Measurements from ENCODE around the gene EVX2. TPM values are rescaled to one million over a fixed set of nuclear protein-coding genes. Genes with fewer than 3 reads are reported as not detected.
A peak's percentile ranks its signal among the peaks of the same experiment; 100 is the strongest.

The EVX2 gene
- polyA plus RNA-seq (2014; cell fraction: cytosol; rRNA removed) = 0.05 TPM in 1 of 2 replicates, not detected in the other
- polyA plus RNA-seq (2014; cell fraction: nucleus; rRNA removed) = 0.27 TPM in 1 of 2 replicates, not detected in the other

DNA sequence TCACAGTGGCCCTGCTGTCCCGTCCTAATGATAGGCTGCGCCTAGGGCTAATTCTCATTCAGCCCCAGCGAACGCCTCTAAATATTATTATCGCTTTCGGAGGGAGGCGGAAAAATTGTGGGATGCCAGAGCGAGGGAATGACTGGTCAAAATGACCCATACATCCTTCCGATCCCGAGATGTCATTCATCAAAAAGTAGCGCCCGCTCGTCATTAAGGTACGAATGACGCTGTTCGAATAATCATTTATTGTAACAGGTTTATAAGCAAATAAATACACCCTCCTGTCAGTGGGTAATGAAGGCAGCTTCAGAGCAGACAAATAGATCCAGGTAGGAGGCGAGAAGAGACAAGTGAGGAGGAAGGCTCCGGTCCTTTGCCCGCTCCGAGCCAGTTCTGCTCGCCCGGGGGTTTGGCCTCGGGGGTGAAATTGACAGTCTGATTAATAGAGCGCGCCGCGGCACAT is at the start of gene EVX2:
Gene EVX2, minus strand, starts transcription at position 167 of the 466 bp plus-strand sequence. CDS start 186 bp downstream, outside the sequence.
- no peak for DNase-seq (ENCODE audit: low spot score)

- no peak for DNase-seq (ENCODE audit: low spot score)
Observed at GRCh38 chr2:176133389-176133788, 49.6 kb upstream of the EVX2 start.

GRCh38 chr2:176132205-176133171 is 48.7 kb upstream of the EVX2 start:
- DNase-seq (ENCODE audit: low spot score) = no peak

DNA sequence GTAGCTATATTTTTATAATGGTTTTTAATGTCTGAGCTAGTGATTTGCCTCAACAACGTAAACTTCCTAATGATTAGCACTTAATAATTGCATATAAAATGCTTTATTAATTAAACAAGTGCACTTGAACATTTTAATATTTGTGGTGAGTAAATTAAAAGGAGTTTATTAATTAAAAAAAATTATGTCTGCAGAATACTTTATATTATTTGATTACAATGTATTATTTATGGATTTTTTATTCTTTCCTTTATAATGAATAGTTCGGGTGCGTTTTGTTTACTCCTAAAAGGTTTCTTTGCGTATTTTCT is 48.0 kb upstream of the EVX2 start:
- DNase-seq (ENCODE audit: low spot score) = no peak

- DNase-seq (ENCODE audit: low spot score) = no peak
Observed at GRCh38 chr2:176130957-176131847, 47.4 kb upstream of the EVX2 start.

DNA sequence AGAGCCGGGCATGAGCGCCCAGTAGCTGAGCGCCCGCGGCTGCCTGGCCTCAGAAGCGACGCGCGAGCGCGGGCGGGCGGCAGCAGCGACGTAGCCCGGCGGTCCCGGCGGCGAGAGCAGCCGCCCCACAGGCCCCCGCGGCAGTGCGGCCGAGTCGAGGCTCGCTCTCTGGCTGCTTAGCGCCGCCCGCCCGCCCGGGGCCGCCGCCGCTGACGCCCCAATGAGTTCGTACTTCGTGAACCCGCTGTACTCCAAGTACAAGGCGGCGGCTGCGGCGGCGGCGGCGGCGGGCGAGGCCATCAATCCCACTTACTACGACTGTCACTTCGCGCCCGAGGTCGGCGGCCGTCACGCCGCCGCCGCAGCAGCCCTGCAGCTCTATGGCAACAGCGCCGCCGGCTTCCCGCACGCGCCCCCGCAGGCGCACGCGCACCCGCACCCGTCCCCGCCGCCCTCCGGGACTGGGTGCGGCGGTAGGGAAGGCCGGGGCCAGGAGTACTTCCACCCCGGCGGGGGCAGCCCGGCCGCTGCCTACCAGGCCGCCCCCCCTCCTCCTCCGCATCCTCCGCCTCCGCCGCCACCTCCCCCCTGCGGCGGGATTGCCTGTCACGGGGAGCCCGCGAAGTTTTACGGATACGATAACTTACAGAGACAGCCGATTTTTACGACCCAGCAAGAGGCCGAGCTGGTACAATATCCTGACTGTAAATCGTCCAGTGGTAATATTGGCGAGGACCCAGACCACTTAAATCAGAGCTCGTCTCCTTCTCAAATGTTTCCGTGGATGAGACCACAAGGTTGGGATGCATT is 46.6 kb upstream of the EVX2 start:
- DNase-seq (ENCODE audit: low spot score) = peak; percentile 76

DNA sequence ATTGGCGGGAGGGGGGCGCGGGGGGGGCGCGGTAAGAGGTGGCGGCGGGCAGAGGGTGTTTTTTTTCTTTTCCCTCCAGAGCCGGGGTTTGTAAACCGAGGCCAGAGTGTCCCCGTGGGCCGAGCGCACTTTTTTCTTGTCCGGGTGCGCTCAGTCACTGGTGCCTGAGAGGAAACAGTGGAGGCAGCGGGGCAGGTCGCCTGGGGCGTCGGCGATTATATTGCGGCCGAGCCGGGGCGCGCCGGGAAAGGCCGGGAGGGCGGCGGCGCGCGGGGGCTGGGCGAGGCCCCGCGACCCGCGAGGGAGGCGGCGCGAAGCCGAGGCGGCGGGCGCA is 46.0 kb upstream of the EVX2 start:
- DNase-seq (ENCODE audit: low spot score) = peak; percentile 73

- peak; percentile 90 for DNase-seq (ENCODE audit: low spot score)
Observed at GRCh38 chr2:176128982-176129796, 45.4 kb upstream of the EVX2 start, which contains the start of gene HOXD8. Gene HOXD8, plus strand, starts transcription at chr2:176129705. Its CDS starts 662 bp downstream, at chr2:176130367.

- peak; percentile 68 for DNase-seq (ENCODE audit: low spot score)
Observed at GRCh38 chr2:176128172-176128981, 44.6 kb upstream of the EVX2 start.

GRCh38 chr2:176127774-176128072 is 44.0 kb upstream of the EVX2 start:
- DNase-seq (ENCODE audit: low spot score) = no peak

- DNase-seq (ENCODE audit: low spot score) = peak; percentile 67
Observed at GRCh38 chr2:176126929-176127773, 43.4 kb upstream of the EVX2 start.

- no peak for DNase-seq (ENCODE audit: low spot score)
Observed at GRCh38 chr2:176125772-176126054, 42.0 kb upstream of the EVX2 start.

GRCh38 chr2:176124947-176125771 is 41.4 kb upstream of the EVX2 start:
- DNase-seq (ENCODE audit: low spot score) = no peak

GRCh38 chr2:176124110-176124946 is 40.6 kb upstream of the EVX2 start:
- DNase-seq (ENCODE audit: low spot score) = no peak

DNA sequence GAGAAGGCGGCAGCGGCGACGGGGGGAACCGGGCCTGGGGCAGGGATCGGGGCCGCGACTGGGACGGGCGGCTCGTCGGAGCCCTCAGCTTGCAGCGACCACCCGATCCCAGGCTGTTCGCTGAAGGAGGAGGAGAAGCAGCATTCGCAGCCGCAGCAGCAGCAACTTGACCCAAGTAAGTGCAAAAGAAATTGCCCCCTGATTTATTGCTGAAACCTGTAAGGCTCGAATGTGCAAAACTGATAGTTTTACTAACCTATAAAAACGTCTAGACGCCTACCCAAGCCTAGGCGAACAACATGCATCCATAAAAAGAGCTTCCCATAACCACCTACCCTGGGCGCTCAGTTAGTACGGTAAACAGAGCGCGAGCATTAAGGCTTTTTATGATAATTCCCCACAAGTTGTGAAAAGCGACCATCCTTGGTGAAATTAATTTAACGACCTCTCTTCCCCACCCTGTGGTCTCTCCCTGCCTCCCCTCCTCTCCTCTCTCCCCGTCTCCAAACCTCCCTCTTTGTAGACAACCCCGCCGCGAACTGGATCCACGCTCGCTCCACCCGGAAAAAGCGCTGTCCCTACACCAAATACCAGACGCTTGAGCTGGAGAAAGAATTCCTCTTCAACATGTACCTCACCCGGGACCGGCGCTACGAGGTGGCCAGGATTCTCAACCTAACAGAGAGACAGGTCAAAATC is 39.8 kb upstream of the EVX2 start:
- no peak for DNase-seq (ENCODE audit: low spot score)

DNA sequence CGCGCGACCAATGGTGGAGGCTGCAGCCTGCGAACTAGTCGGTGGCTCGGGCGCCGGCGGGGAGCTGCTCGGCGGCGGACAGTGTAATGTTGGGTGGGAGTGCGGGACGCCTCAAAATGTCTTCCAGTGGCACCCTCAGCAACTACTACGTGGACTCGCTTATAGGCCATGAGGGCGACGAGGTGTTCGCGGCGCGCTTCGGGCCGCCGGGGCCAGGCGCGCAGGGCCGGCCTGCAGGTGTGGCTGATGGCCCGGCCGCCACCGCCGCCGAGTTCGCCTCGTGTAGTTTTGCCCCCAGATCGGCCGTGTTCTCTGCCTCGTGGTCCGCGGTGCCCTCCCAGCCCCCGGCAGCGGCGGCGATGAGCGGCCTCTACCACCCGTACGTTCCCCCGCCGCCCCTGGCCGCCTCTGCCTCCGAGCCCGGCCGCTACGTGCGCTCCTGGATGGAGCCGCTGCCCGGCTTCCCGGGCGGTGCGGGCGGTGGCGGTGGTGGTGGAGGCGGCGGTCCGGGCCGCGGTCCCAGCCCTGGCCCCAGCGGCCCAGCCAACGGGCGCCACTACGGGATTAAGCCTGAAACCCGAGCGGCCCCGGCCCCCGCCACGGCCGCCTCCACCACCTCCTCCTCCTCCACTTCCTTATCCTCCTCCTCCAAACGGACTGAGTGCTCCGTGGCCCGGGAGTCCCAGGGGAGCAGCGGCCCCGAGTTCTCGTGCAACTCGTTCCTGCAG is 39.1 kb upstream of the EVX2 start, which contains the start of gene HOXD9:
Gene HOXD9, plus strand, starts transcription at position 37 of the 728 bp plus-strand sequence. Its CDS starts 50 bp downstream, at position 87.
- DNase-seq (ENCODE audit: low spot score) = no peak
